ENCODE data around the gene FBLN2. TPM values are rescaled to one million over a fixed set of nuclear protein-coding genes. Genes with fewer than 3 reads are reported as not detected.

The FBLN2 gene
- total and polyA plus RNA-seq, 2 of the 13 experiments (the other 11 are each of a cell fraction or from before 2014, with no cell fraction given): not detected

DNA sequence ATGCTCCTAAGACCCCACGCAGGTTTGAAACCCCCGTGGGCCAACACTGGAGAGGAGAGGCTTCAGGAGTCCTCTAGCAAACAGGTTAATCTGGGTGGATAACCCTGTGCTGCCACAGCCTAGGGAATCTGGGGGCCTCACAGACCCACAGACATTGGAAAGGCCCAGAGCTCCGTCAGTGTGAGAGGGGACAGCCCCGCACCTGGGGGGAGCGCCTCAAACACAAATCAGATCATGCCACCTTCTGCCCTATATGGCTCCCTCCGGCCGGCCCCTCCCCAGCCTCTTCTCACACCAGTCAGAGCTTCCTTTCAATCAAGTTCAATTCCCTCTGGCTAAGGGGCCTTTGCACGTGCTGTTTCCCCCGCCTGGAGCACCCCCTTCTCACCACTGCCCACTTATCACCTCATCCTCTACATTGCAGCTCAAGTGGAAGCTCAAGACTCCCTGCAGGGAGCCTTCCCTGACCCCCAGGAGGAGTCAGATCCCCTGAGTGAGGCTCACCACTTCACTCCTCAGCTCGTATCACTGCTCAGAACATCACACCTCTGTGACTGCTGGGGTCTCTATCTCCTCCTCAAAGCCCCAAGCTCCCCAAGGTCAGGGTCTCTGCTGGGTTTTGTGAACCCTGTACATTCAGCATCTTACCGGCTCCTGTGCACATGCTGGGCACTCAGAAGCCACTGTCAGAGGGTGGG lies 24.1 kb downstream of the FBLN2 start:
- TF ChIP-seq, protein P1, sequence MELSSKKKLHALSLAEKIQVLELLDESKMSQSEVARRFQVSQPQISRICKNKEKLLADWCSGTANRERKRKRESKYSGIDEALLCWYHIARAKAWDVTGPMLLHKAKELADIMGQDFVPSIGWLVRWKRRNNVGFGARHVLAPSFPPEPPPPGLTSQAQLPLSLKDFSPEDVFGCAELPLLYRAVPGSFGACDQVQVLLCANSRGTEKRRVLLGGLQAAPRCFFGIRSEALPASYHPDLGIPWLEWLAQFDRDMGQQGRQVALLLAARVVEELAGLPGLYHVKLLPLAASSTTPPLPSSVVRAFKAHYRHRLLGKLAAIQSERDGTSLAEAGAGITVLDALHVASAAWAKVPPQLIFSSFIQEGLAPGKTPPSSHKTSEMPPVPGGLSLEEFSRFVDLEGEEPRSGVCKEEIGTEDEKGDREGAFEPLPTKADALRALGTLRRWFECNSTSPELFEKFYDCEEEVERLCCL (CRISPR knock-in tag; IDR thresholded peaks at IDR 0.05; ENCODE audit: borderline replicate concordance): no peak
- TF ChIP-seq E2F5 (CRISPR knock-in tag; conservative IDR thresholded peaks at IDR 0.05): no peak
- TF ChIP-seq, protein P2, sequence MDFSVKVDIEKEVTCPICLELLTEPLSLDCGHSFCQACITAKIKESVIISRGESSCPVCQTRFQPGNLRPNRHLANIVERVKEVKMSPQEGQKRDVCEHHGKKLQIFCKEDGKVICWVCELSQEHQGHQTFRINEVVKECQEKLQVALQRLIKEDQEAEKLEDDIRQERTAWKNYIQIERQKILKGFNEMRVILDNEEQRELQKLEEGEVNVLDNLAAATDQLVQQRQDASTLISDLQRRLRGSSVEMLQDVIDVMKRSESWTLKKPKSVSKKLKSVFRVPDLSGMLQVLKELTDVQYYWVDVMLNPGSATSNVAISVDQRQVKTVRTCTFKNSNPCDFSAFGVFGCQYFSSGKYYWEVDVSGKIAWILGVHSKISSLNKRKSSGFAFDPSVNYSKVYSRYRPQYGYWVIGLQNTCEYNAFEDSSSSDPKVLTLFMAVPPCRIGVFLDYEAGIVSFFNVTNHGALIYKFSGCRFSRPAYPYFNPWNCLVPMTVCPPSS (IDR thresholded peaks at IDR 0.05): no peak
- no peak for TF ChIP-seq FOXA1 (IDR thresholded peaks at IDR 0.05)
- no peak for TF ChIP-seq FOXA1 (CRISPR knock-in tag; IDR thresholded peaks at IDR 0.05)
- CTCF ChIA-PET (ENCODE audit: low intra/inter-chr PET ratio, low total read pairs): no interaction called here

More for the DNA sequence above, 24.1 kb downstream of the FBLN2 start:
- H3K4me3 ChIP-seq (replicated peaks in 1 of 3; ENCODE audit: insufficient read depth in 1 of 3, low read depth in 2 of 3, low read length in 3 of 3): no peak overlapping the region
- intact Hi-C loops (cut with micrococcal nuclease; ENCODE audit: unreplicated experiment): no loop called here
- H3K4me2 ChIP-seq (ENCODE audit: low read depth, low read length): no peak overlapping the region
- POLR2A ChIA-PET: no interaction called here
- no peaks in the 10 kb centered on the region for H3K79me2 ChIP-seq (ENCODE audit: insufficient read depth, low read length)
- no peak overlapping the region for H3K9ac ChIP-seq (ENCODE audit: insufficient read depth, low read depth, low read length)
- no peaks in the 10 kb centered on the region for H3K36me3 ChIP-seq (replicated peaks in 1 of 2; ENCODE audit: control insufficient read depth in 1 of 2, insufficient read depth in 2 of 2, low read length in 2 of 2)
- H4K20me1 ChIP-seq (ENCODE audit: insufficient read depth, low read length): no peaks in the 10 kb centered on the region
- no peaks in the 10 kb centered on the region for H3K4me1 ChIP-seq (ENCODE audit: insufficient read depth, low read length)
- no peaks in the 10 kb centered on the region for H3K9me3 ChIP-seq (ENCODE audit: low read length)
- in situ Hi-C loops (cut with HindIII; ENCODE audit: extremely low pct_ligation_motif_present, low pct_unique_long_range_greater_than_20kb): no loop called here
- BruUV-seq (replicated peaks): no TSS peak
- peaks cover 10 to 42% of the 10 kb centered on the region in 2 experiments; a peak in 3 of 5 replicates for H3K27me3 ChIP-seq (ENCODE audit: control insufficient read depth in 1 of 2, insufficient read depth in 2 of 2, low read length in 2 of 2)
- H3K27ac ChIP-seq (ENCODE audit: extremely low read length, insufficient read depth, low read length): no peak overlapping the region
- no peak for ATAC-seq
- WGBS (ENCODE audit: low lambda C conversion rate): 24% methylated on average over 6 of the region's 11 CpGs
- no peak for FAIRE-seq
- DNase-seq (ENCODE audit: low spot score): no peak
- no peak overlapping the region for H2AFZ ChIP-seq (ENCODE audit: low read length)

All from HepG2 (cell line).